Measurements from ENCODE around the gene LIPK. TPM values are rescaled to one million over a fixed set of nuclear protein-coding genes. Genes with fewer than 3 reads are reported as not detected.

Gene LIPK
- total RNA-seq: not detected in 2 replicates

DNA sequence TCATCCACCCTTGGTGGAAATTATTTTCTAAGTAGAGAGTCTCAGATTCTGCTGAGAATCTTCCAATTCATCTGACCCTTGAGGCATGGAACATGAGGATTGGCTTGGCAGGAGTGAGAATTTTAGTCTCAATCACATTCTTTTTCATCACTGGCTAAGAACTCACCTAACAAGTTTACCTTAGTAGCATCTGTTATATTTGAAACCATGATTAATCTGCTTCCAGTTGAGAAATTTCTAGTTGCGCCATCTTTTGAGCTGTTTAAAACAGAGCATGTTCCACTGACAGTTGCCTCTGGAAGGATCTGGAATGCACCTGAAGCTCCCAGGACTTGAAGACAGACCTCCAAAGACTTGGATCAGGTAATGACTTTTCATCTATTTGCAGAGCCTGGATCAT lies at the start of gene LIPK:
Gene LIPK, plus strand, starts transcription at position 292 of the 400 bp plus-strand sequence. CDS start 18,295 bp downstream, outside the sequence.

GRCh38 chr10:88664142-88664541 lies 41.9 kb upstream of the LIPK start, which contains the start of gene LIPF:
TSS of gene LIPF (plus strand) at chr10:88664442. CDS start at chr10:88667298, 2,856 bp downstream.

GRCh38 chr10:88759366-88760101 lies 53.5 kb downstream of the LIPK start, which contains the start of gene LIPN:
TSS of gene LIPN (plus strand) at chr10:88760020. CDS start at chr10:88761406, 1,386 bp downstream.

Other genes starting within 250 kb of the LIPK start
- gene RNLS, start 122.9 kb upstream of the LIPK start, total RNA-seq: 5.4 and 17.2 TPM in 2 replicates
- under 0.01 TPM in 1 of 2 replicates, not detected in the other for gene LIPJ, start 119.5 kb upstream of the LIPK start, total RNA-seq
- gene LIPF, start 41.8 kb upstream of the LIPK start, total RNA-seq: not detected in 2 replicates
- not detected in 2 replicates for gene LIPN, start 53.8 kb downstream of the LIPK start, total RNA-seq
- gene LIPM, start 96.5 kb downstream of the LIPK start, total RNA-seq: not detected in 2 replicates
- gene ANKRD22, start 145.6 kb downstream of the LIPK start, total RNA-seq: not detected in 2 replicates
- gene STAMBPL1, start 174.0 kb downstream of the LIPK start, total RNA-seq: 12.4 and 18.9 TPM in 2 replicates
- 85.7 and 299 TPM in 2 replicates for gene ACTA2, start 246.5 kb downstream of the LIPK start, total RNA-seq